ENCODE data around the gene ZNF417. TPM values are rescaled to one million over a fixed set of nuclear protein-coding genes. Genes with fewer than 3 reads are reported as not detected.
"Not testable (repeated sequence)": the region's sequence is repeated elsewhere in the genome, so short reads cannot be mapped to it uniquely, and the experiment has no call there.

The ZNF417 gene
- total RNA-seq, 1 experiment from 2014 or later: 5.9 TPM

- DNase-seq (ENCODE audit: low read depth): no peak
Measured at GRCh38 chr19:57887195-57887941, 29.0 kb downstream of the ZNF417 start.

DNA sequence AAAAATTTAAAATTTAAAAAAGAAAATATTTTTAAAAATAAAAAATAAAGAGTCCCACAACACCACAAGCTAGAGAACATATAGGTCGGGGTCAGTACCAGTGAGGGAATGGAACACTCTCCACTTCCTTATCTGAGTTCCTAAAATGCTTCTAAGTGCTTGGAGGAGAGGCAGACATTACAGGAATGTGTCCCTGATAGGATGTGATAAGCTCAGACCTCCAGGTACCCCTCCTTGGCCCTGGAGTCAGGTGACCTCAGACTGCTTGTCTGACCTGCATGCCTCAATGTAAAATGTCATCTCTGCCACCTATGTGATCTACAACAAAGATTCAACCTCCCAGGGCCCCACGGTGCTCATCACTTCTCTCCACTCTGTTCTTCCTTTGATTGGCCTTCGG, 30.3 kb downstream of the ZNF417 start:
- DNase-seq (ENCODE audit: low read depth): no peak

GRCh38 chr19:57873883-57874799, 42.3 kb downstream of the ZNF417 start:
- DNase-seq (ENCODE audit: low read depth): not testable (repeated sequence)

DNA sequence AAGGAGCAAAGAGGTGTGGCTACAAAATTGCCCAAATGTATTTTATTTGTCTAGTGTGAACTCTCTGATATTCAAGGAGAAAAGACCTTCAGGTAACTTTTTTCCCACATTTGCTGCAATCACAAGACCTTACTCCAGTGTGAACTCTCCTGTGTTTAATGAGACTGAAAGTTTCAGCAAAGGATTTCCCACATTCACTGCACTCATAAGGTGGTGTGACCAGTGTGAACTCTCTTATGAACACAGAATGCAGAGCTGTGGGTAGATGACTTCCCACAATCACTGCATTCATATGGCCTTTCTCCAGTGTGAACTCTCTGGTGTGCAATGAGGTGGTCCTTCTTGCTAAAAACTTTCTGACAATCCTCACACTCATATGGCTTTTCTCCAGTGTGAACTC, 43.9 kb downstream of the ZNF417 start:
- no peak for DNase-seq (ENCODE audit: low read depth)

DNA sequence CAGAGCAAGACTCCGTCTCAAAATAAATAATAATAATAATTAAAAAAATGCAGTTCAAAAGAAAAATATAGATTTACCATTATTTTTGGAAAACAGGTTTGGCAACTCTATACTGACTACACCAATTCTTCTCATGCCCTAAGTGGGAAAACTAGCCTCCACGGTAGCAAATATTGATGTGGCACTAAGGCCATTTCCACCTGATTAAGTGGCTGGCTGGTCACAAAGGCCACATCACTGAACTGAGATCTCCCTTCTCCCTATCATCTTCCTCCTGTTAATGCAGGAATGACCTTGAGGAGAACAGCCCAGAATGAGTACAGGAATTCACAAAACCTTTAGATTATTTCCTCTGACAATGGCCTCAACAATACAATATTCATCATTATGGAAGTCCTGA, 46.2 kb downstream of the ZNF417 start:
- DNase-seq (ENCODE audit: low read depth): no peak

GRCh38 chr19:57869655-57870054, 46.7 kb downstream of the ZNF417 start:
- not testable (repeated sequence) for DNase-seq (ENCODE audit: low read depth)

DNA sequence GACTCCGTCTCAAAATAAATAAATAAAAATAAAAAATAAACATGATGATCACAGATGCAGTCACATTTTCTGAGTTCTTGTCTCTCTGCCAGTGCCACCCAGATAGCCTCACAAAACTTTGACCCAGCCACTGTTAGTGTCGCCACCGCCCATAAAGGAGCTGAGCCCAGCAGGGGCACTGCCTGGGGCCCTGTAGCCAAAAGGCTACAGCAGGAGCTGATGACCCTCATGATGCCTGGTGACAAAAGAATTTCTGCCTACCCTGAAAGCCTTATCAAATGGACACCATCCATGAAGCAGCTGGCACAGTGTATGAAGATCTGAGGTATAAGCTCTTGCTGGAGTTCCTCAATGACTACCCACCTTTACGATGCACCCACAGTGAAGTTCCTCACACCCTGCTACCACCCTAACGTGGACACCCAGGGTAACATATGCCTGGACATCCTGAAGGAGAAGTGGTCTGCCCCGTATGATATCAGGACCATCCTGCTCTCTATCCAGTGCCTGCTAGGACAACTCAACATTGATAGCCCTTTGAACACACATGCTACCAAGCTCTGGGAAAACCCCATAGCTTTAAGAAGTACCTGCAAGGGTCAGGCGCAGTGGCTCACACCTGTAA, 48.4 kb downstream of the ZNF417 start:
- no peak for DNase-seq (ENCODE audit: low read depth)

Other genes with a start within 250 kb of the ZNF417 start
- not detected in 2 replicates for gene ZSCAN4, start 247.7 kb downstream of the ZNF417 start, total RNA-seq (2014; rRNA removed; shearing (Covaris generic))
- 16.6 and 17.5 TPM in 2 replicates for gene ZNF551, start 234.6 kb downstream of the ZNF417 start, total RNA-seq (2014; rRNA removed; shearing (Covaris generic))
- not detected in 2 replicates for gene ZNF154, start 207.4 kb downstream of the ZNF417 start, total RNA-seq (2014; rRNA removed; shearing (Covaris generic))
- gene ZNF671, start 189.0 kb downstream of the ZNF417 start, total RNA-seq (2014; rRNA removed; shearing (Covaris generic)): 2.5 and 3.8 TPM in 2 replicates
- gene ZNF776, start 169.8 kb downstream of the ZNF417 start, total RNA-seq (2014; rRNA removed; shearing (Covaris generic)): 8.1 and 17.7 TPM in 2 replicates
- gene ZNF586, start 146.9 kb downstream of the ZNF417 start, total RNA-seq (2014; rRNA removed; shearing (Covaris generic)): 12.8 and 13.3 TPM in 2 replicates
- gene ZNF552, start 101.7 kb downstream of the ZNF417 start, total RNA-seq (2014; rRNA removed; shearing (Covaris generic)): 4.4 and 4.5 TPM in 2 replicates
- 14.9 and 16.9 TPM in 2 replicates for gene ZNF587B, start 86.3 kb downstream of the ZNF417 start, total RNA-seq (2014; rRNA removed; shearing (Covaris generic))
- gene ZNF587, start 66.7 kb downstream of the ZNF417 start, total RNA-seq (2014; rRNA removed; shearing (Covaris generic)): 11.2 and 20.4 TPM in 2 replicates
- gene ZNF814, start 27.6 kb downstream of the ZNF417 start, total RNA-seq (2014; rRNA removed; shearing (Covaris generic)): 3.5 and 5.4 TPM in 2 replicates
- 2.5 and 6.2 TPM in 2 replicates for gene ZNF418, start 18.8 kb upstream of the ZNF417 start, total RNA-seq (2014; rRNA removed; shearing (Covaris generic))
- gene ZNF256, start 31.1 kb upstream of the ZNF417 start, total RNA-seq (2014; rRNA removed; shearing (Covaris generic)): 2.9 and 4.4 TPM in 2 replicates
- gene C19orf18, start 57.9 kb upstream of the ZNF417 start, total RNA-seq (2014; rRNA removed; shearing (Covaris generic)): 0.11 TPM in 1 of 2 replicates, not detected in the other
- gene ZNF606, start 86.2 kb upstream of the ZNF417 start, total RNA-seq (2014; rRNA removed; shearing (Covaris generic)): 13.5 and 15.7 TPM in 2 replicates
- gene ZSCAN1, start 117.4 kb upstream of the ZNF417 start, total RNA-seq (2014; rRNA removed; shearing (Covaris generic)): not detected in 2 replicates
- 0.40 and 0.86 TPM in 2 replicates for gene ZNF135, start 142.7 kb upstream of the ZNF417 start, total RNA-seq (2014; rRNA removed; shearing (Covaris generic))
- gene ZSCAN18, start 181.6 kb upstream of the ZNF417 start, total RNA-seq (2014; rRNA removed; shearing (Covaris generic)): 7.7 and 8.0 TPM in 2 replicates
- 1.3 and 1.8 TPM in 2 replicates for gene ZNF329, start 234.2 kb upstream of the ZNF417 start, total RNA-seq (2014; rRNA removed; shearing (Covaris generic))